Measurements from ENCODE around the gene TPP2. TPM values are rescaled to one million over a fixed set of nuclear protein-coding genes. Genes with fewer than 3 reads are reported as not detected.

Gene TPP2
- total and polyA plus RNA-seq, 9 of the 15 experiments (the other 6 are each of a cell fraction or from before 2014, with no cell fraction given), result 18.8 to 87.7 (median 55.9) TPM

- TF ChIP-seq, protein P1, sequence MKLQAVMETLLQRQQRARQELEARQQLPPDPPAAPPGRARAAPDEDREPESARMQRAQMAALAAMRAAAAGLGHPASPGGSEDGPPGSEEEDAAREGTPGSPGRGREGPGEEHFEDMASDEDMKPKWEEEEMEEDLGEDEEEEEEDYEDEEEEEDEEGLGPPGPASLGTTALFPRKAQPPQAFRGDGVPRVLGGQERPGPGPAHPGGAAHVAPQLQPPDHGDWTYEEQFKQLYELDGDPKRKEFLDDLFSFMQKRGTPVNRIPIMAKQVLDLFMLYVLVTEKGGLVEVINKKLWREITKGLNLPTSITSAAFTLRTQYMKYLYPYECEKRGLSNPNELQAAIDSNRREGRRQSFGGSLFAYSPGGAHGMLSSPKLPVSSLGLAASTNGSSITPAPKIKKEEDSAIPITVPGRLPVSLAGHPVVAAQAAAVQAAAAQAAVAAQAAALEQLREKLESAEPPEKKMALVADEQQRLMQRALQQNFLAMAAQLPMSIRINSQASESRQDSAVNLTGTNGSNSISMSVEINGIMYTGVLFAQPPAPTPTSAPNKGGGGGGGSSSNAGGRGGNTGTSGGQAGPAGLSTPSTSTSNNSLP (IDR thresholded peaks at IDR 0.05; ENCODE audit: borderline replicate concordance, low read depth, low read length), result peak; percentile 71; the same call in 1 of the 2 replicates
- TF ChIP-seq TRIM28 (IDR thresholded peaks at IDR 0.05) (no peak), SMARCC2 (IDR thresholded peaks at IDR 0.05; ENCODE audit: low read depth) (peak; percentile 71; the same call in 1 of the 2 replicates), HNRNPLL (IDR thresholded peaks at IDR 0.05; ENCODE audit: low read depth, low read length, poor library complexity, severe bottlenecking) (peak; percentile 33), HDAC3 (IDR thresholded peaks at IDR 0.05; ENCODE audit: borderline replicate concordance, partially characterized antibody) (peak; percentile 50), DACH1 (IDR thresholded peaks at IDR 0.05; ENCODE audit: partially characterized antibody) (peak; percentile 84), MEIS2 (IDR thresholded peaks at IDR 0.05; ENCODE audit: partially characterized antibody) (peak; percentile 92), NFXL1 (CRISPR knock-in tag; IDR thresholded peaks at IDR 0.05) (no peak), MCM7 (IDR thresholded peaks at IDR 0.05) (no peak), HDAC8 (tag; IDR thresholded peaks at IDR 0.05) (no peak), ARID1B (IDR thresholded peaks at IDR 0.05) (peak; percentile 96), SMARCA4 (IDR thresholded peaks at IDR 0.05) (peak; percentile 89), KDM1A (IDR thresholded peaks at IDR 0.05) (peak; percentile 73 to 87), SMAD1 (IDR thresholded peaks at IDR 0.05; ENCODE audit: low read depth, low read length, partially characterized antibody) (no peak), YY1 (IDR thresholded peaks at IDR 0.05; ENCODE audit: borderline replicate concordance in 1 of 3, control insufficient read depth in 1 of 3, extremely low read depth in 1 of 3, insufficient read depth in 3 of 3, insufficient read length in 1 of 3, insufficient replicate concordance in 2 of 3, low read depth in 1 of 3, low read length in 2 of 3) (peak in 1 of 3 experiments; percentile 74), SRSF9 (IDR thresholded peaks at IDR 0.05; ENCODE audit: borderline replicate concordance, low read depth, low read length) (no peak), MBD2 (IDR thresholded peaks at IDR 0.05; ENCODE audit: borderline replicate concordance, low read depth) (no peak), THRB (CRISPR knock-in tag; conservative IDR thresholded peaks at IDR 0.05) (no peak)
- TF ChIP-seq, protein P2, sequence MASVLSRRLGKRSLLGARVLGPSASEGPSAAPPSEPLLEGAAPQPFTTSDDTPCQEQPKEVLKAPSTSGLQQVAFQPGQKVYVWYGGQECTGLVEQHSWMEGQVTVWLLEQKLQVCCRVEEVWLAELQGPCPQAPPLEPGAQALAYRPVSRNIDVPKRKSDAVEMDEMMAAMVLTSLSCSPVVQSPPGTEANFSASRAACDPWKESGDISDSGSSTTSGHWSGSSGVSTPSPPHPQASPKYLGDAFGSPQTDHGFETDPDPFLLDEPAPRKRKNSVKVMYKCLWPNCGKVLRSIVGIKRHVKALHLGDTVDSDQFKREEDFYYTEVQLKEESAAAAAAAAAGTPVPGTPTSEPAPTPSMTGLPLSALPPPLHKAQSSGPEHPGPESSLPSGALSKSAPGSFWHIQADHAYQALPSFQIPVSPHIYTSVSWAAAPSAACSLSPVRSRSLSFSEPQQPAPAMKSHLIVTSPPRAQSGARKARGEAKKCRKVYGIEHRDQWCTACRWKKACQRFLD (CRISPR knock-in tag; IDR thresholded peaks at IDR 0.05), result peak; percentile 32; the same call in 1 of the 2 replicates
- TF ChIP-seq, protein P3, sequence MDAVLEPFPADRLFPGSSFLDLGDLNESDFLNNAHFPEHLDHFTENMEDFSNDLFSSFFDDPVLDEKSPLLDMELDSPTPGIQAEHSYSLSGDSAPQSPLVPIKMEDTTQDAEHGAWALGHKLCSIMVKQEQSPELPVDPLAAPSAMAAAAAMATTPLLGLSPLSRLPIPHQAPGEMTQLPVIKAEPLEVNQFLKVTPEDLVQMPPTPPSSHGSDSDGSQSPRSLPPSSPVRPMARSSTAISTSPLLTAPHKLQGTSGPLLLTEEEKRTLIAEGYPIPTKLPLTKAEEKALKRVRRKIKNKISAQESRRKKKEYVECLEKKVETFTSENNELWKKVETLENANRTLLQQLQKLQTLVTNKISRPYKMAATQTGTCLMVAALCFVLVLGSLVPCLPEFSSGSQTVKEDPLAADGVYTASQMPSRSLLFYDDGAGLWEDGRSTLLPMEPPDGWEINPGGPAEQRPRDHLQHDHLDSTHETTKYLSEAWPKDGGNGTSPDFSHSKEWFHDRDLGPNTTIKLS (IDR thresholded peaks at IDR 0.05; ENCODE audit: borderline replicate concordance, low read depth), result no peak
These were observed 9.9 kb downstream of the TPP2 start (continued) for GRCh38 chr13:102606537-102607309.

Data from K562 (cell line).